Kidney glomerular epithelial cell (primary cell): ENCODE data around the gene STK32A.

Source experiments
- DNase-seq: peaks from one replicate; lab custom pipeline; 2025; lab: John Stamatoyannopoulos, UW

STK32A gene

GRCh38 chr5:147259837-147260236 is 25.0 kb downstream of the STK32A start:
- no peak for DNase-seq

GRCh38 chr5:147267082-147267832 is 32.4 kb downstream of the STK32A start:
- no peak for DNase-seq

- DNase-seq: no peak
Measured at GRCh38 chr5:147276497-147276896, 41.7 kb downstream of the STK32A start.

GRCh38 chr5:147286296-147286695 is 51.5 kb downstream of the STK32A start:
- no peak for DNase-seq

GRCh38 chr5:147287110-147287509 is 52.3 kb downstream of the STK32A start:
- DNase-seq: no peak

- DNase-seq: no peak
Measured at GRCh38 chr5:147290261-147290660, 55.4 kb downstream of the STK32A start.

- no peak for DNase-seq
Measured at GRCh38 chr5:147303251-147303650, 68.4 kb downstream of the STK32A start.

- DNase-seq: peak; percentile 34
Measured at GRCh38 chr5:147303976-147304375, 69.2 kb downstream of the STK32A start.

- DNase-seq: no peak
Measured at GRCh38 chr5:147305147-147305546, 70.3 kb downstream of the STK32A start.

- no peak for DNase-seq
Measured at GRCh38 chr5:147306351-147306750, 71.5 kb downstream of the STK32A start.

- DNase-seq: no peak
Measured at GRCh38 chr5:147307170-147307569, 72.3 kb downstream of the STK32A start.

- no peak for DNase-seq
Measured at GRCh38 chr5:147309621-147310020, 74.8 kb downstream of the STK32A start.

- peak; percentile 93 for DNase-seq
Measured at GRCh38 chr5:147310059-147310704, 75.4 kb downstream of the STK32A start.

GRCh38 chr5:147317978-147318684 is 83.3 kb downstream of the STK32A start:
- DNase-seq: no peak

- no peak for DNase-seq
Measured at GRCh38 chr5:147321569-147321968, 86.7 kb downstream of the STK32A start.

- no peak for DNase-seq
Measured at GRCh38 chr5:147327421-147327820, 92.6 kb downstream of the STK32A start.

GRCh38 chr5:147327905-147328304 is 93.1 kb downstream of the STK32A start:
- DNase-seq: no peak

- no peak for DNase-seq
Measured at GRCh38 chr5:147332658-147333057, 97.8 kb downstream of the STK32A start.

GRCh38 chr5:147336876-147337275 is 102.0 kb downstream of the STK32A start:
- DNase-seq: no peak

- no peak for DNase-seq
Measured at GRCh38 chr5:147339313-147339712, 104.5 kb downstream of the STK32A start.

- no peak for DNase-seq
Measured at GRCh38 chr5:147340941-147341340, 106.1 kb downstream of the STK32A start.

GRCh38 chr5:147341345-147341744 is 106.5 kb downstream of the STK32A start:
- DNase-seq: no peak

- no peak for DNase-seq
Measured at GRCh38 chr5:147344861-147345260, 110.0 kb downstream of the STK32A start.
